Psoas muscle (tissue), 8 donors: Measurements from ENCODE around the gene VIPR1. TPM values are rescaled to one million over a fixed set of nuclear protein-coding genes. Genes with fewer than 3 reads are reported as not detected.

Source experiments
- ATAC-seq, 4 donors: fragments of 200-7000 bp; cut with Tn5 transposase; one replicate each; pipeline ENCODE4 v1.9.1; 2020; ENCODE audit warnings: moderate library complexity in 3 of 4, mild to moderate bottlenecking in 2 of 4
- DNase-seq, 2 donors: peaks; one replicate each; pipeline ENCODE4 v3.0.0-alpha.2; 2020
- H3K27ac ChIP-seq: fragments of 200-600 bp; one replicate; pipeline ENCODE4 v1.8.0; 2022
- H3K27me3 ChIP-seq, 3 donors: fragments of 200-600 bp in 1 of 3; one replicate each; pipeline versions ENCODE4 v1.6.1 to v1.8.0; 2013 to 2022; ENCODE audit warnings: low read length in 2 of 3, mild to moderate bottlenecking in 2 of 3, moderate library complexity in 1 of 3; ENCODE audit not compliant: insufficient read depth in 3 of 3
- H3K36me3 ChIP-seq, 2 donors: fragments of 200-600 bp in 1 of 2; one replicate each; pipeline versions ENCODE4 v1.6.1 to v1.8.0; 2013 to 2022; ENCODE audit warnings: low read depth in 1 of 2, mild to moderate bottlenecking in 1 of 2, moderate library complexity in 1 of 2; ENCODE audit not compliant: insufficient read depth in 1 of 2
- H3K4me1 ChIP-seq: fragments of 200-600 bp; one replicate; pipeline ENCODE4 v1.8.0; 2022
- H3K4me3 ChIP-seq: fragments of 200-600 bp; one replicate; pipeline ENCODE4 v1.8.0; 2022; ENCODE audit warnings: mild to moderate bottlenecking
- H3K9me3 ChIP-seq: fragments of 200-600 bp; one replicate; pipeline ENCODE4 v1.8.0; 2022
- WGBS, 3 donors: extraction: QIAGEN DNeasy Blood & Tissue Kit; methylation state at CpG; one replicate each; pipeline versions ENCODE4 v1.1.6 to v1.1.7; 2013; 5-methylcytosine and 5-hydroxymethylcytosine counted together
- intact Hi-C, 2 donors: fragments of 100-400 bp; cut with DNase I; formaldehyde crosslinking; loops; one replicate each; pipeline versions ENCODE4 v1.11.0 to v1.14.2; 2022
- polyA plus RNA-seq, 3 donors: library from polyadenylated mRNA; stranded (reverse); fragments of 200-250 nt; gene quantifications; one replicate each; pipeline ENCODE4 v1.2.3, GENCODE V29; 2013
- total RNA-seq, 4 donors: library from RNA; stranded (reverse); fragmentation: NEBNext Ultra II Directional in 2 of 4; extraction: Animal tissue kit (Norgen Biotek cat#: 25700) in 2 of 4; gene quantifications; one replicate each; pipeline versions ENCODE4 v1.2.1 to v1.2.4, GENCODE V29; 2021 to 2023
- TF ChIP-seq, protein P1 (sequence below): fragments of 200-600 bp; IDR thresholded peaks from one replicate; pipeline ENCODE4 v1.8.0; 2022; ENCODE audit warnings: antibody characterized with exemption
- donor health status: healthy with polysubstance abuse.
- donor health status: DM: no; HTN: no; CAD: no; lungs with moderate emphysema.
- donor health status: Bipolar disorder and iron deficiency.
- donor health status: healthy.
- donor health status: DM: yes; HTN: yes; CAD: no.
- donor health status: DM: no; HTN: no; CAD: no.
- donor health status: DM: no; HTN: no; CAD: no.
- donor health status: DM: yes; HTN: yes; CAD: no.

The VIPR1 gene
- total and polyA plus RNA-seq, 7 donors: 0.28 to 1.8 (median 0.69) TPM

DNA sequence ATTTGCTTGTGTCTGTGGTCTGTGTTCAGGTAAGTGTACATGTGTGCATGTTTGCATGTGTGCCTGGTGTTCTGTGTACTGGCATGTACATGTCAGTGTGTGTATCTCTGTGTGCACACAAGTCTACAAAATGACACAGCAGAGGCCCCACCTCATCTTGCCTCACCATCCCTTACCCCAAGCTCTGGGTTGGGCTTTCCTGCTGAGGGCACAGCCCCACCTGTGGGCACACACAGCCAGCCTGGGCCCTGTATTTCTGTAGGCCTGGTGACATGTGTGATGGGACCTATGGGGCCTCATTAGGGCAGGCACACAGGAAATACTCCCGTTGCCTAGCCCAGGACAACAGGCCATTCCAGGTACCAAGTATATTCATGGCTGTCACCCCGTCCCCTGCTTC is 13.5 kb downstream of the VIPR1 start:
- Histone ChIP-seq H3K4me3 (no peak overlapping the region), H3K4me1 (no peaks in the 10 kb centered on the region), H3K27ac (no peak overlapping the region), H3K27me3 (no peaks in the 10 kb centered on the region), H3K36me3 (no peaks in the 10 kb centered on the region), H3K9me3 (no peaks in the 10 kb centered on the region)
- 86 to 92% (median 88%) methylated on average over 2 of the region's 2 CpGs for WGBS, 3 donors
- ATAC-seq (no peak), DNase-seq (no peak)
- intact Hi-C loops: no loop called here
- TF ChIP-seq, protein P1, sequence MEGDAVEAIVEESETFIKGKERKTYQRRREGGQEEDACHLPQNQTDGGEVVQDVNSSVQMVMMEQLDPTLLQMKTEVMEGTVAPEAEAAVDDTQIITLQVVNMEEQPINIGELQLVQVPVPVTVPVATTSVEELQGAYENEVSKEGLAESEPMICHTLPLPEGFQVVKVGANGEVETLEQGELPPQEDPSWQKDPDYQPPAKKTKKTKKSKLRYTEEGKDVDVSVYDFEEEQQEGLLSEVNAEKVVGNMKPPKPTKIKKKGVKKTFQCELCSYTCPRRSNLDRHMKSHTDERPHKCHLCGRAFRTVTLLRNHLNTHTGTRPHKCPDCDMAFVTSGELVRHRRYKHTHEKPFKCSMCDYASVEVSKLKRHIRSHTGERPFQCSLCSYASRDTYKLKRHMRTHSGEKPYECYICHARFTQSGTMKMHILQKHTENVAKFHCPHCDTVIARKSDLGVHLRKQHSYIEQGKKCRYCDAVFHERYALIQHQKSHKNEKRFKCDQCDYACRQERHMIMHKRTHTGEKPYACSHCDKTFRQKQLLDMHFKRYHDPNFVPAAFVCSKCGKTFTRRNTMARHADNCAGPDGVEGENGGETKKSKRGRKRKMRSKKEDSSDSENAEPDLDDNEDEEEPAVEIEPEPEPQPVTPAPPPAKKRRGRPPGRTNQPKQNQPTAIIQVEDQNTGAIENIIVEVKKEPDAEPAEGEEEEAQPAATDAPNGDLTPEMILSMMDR: no peak

DNA sequence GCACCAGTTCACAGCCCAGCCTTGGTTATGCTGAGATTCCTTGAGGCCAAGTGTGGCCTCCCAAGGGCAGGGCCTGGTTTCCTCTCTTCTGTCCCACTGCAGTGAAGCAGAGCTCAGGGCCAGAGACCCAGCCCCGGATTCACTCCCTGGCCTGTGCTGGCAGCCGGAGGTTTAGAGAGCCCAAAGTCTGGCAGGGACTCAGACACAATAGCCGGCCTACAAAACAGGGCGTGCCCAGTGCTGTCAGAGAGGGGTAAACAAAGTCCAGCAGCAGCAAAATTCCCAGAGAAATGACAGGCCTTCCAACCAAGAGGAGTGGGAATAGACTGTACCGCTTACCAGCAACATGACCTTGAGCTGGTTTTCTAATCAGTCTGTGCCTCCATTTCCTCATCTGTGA is 14.0 kb downstream of the VIPR1 start:
- ATAC-seq: no peak

DNA sequence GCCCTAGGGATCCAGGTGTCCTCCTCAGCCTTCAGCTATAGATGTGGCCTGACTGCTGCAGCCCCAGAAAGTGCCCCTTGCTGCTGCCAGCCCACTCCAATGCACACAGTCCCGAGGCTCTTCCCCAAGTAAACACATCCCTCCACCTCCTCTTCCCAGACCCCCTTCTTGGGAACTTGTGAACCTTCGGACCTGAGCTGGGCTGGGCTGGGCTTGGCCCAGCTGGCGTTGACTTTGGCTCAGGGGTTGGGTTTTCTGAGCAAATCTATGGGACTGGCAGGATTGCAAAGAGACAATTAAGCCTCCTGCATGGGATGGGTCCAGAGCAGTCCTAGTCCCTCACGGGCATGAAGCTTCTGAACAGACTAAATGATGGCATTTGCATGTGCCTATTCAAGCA is 14.7 kb downstream of the VIPR1 start:
- no peak for DNase-seq
- H3K36me3 ChIP-seq: no peaks in the 10 kb centered on the region
- WGBS, 3 donors: 61 to 70% (median 65%) methylated on average over 4 of the region's 4 CpGs
- H3K4me3 ChIP-seq: no peak overlapping the region
- no peaks in the 10 kb centered on the region for H3K4me1 ChIP-seq
- no peaks in the 10 kb centered on the region for H3K9me3 ChIP-seq
- TF ChIP-seq, protein P1: no peak
- no peaks in the 10 kb centered on the region for H3K27me3 ChIP-seq
- ATAC-seq: no peak
- no peak overlapping the region for H3K27ac ChIP-seq
- intact Hi-C loops: no loop called here

More for the DNA sequence above, 14.0 kb downstream of the VIPR1 start:
- no peak for DNase-seq
- intact Hi-C loops: no loop called here
- Histone ChIP-seq H3K27me3 (no peaks in the 10 kb centered on the region), H3K9me3 (no peaks in the 10 kb centered on the region), H3K4me1 (no peaks in the 10 kb centered on the region), H3K4me3 (no peak overlapping the region), H3K36me3 (no peaks in the 10 kb centered on the region), H3K27ac (no peak overlapping the region)
- 72 to 85% (median 79%) methylated on average over 5 of the region's 5 CpGs for whole genome bisulfite sequencing, 3 donors
- TF ChIP-seq, protein P1: no peak

DNA sequence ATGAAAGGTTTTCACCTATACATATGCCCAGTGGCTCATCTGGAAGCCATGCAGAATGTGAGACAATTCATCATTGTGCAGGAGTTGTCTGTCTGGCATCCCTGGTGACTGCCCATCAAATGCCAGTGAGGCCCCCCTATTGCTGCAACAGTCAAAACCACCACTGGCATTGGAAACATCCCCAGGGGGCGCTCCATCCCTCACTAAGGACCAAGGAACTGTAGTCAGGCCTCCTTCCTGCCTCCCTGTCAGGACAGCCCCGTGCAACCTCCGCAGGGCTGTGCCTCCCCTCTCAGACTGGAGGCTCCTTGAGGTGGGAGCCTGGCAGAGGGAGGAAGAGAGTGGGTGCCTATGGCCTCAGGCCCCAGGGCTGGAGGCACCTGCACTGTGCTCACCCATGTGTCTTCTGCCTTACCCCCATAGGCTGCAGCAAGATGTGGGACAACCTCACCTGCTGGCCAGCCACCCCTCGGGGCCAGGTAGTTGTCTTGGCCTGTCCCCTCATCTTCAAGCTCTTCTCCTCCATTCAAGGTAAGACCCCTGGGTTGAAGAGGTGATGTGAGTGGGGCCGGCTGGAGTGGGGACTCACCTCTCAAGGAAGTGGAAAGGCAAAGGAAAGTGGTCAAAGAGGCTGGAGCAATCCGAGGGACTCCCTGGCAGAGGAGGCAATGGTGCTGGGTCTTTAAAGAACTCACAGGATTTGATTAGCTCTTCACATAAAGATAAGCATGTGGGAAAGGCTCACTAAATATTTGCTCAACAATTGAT is 16.5 kb downstream of the VIPR1 start:
- no peaks in the 10 kb centered on the region for H3K36me3 ChIP-seq
- no peak overlapping the region for H3K27ac ChIP-seq
- ATAC-seq (no peak), DNase-seq (no peak)
- no peaks in the 10 kb centered on the region for H3K4me1 ChIP-seq
- no peaks in the 10 kb centered on the region for H3K27me3 ChIP-seq
- no peak overlapping the region for H3K4me3 ChIP-seq
- TF ChIP-seq, protein P1: no peak
- intact Hi-C loops: no loop called here
- 67 to 72% (median 67%) methylated on average over 6 of the region's 6 CpGs for WGBS, 3 donors
- H3K9me3 ChIP-seq: no peaks in the 10 kb centered on the region

DNA sequence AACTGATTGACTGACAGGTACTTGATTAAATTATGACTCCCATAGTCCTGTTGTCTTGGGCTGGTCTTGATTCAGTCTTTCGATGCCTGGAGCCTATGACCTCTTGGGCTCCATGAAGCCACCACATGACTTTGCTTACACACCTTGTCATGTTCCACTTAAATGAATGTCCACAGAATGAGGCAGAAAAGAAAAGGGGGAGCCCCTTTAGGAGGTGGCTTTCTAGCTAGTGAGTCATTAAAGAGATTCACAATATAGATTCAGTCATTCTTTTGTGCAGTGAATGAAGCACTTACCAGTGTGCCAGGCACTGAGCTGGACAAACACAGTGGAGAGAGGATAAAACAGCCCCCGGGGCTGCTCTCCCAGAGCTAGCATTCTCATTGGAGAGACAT is 17.1 kb downstream of the VIPR1 start:
- ATAC-seq (no peak), DNase-seq (no peak)
- no peak overlapping the region for H3K27ac ChIP-seq
- H3K27me3 ChIP-seq: no peaks in the 10 kb centered on the region
- H3K4me3 ChIP-seq: no peak overlapping the region
- no peaks in the 10 kb centered on the region for H3K4me1 ChIP-seq
- H3K36me3 ChIP-seq: no peaks in the 10 kb centered on the region
- TF ChIP-seq, protein P1: no peak
- WGBS, 3 donors: 86 to 88% (median 87%) methylated on average over 2 of the region's 2 CpGs
- intact Hi-C loops: no loop called here
- no peaks in the 10 kb centered on the region for H3K9me3 ChIP-seq
